Measurements from ENCODE around the gene GH1. TPM values are rescaled to one million over a fixed set of nuclear protein-coding genes. Genes with fewer than 3 reads are reported as not detected.
A peak's percentile ranks its signal among the peaks of the same experiment; 100 is the strongest.

GH1 gene
- total RNA-seq, 1 donor from 2014 or later: not detected

GRCh38 chr17:63955232-63955631 is 36.6 kb upstream of the GH1 start:
- DNase-seq (ENCODE audit: low spot score, unreplicated experiment): no peak
- Mint-ChIP-seq H3K9me3 (ENCODE audit: low read depth) (no peaks in the 10 kb centered on the region), H3K4me3 (ENCODE audit: low read depth) (no peak overlapping the region), H3K27me3 (peaks cover 27% of the 10 kb centered on the region), H3K4me1 (ENCODE audit: low read depth) (no peaks in the 10 kb centered on the region), H3K36me3 (ENCODE audit: insufficient read depth) (no peaks in the 10 kb centered on the region), H3K27ac (no peak overlapping the region)
- TF ChIP-seq, protein P1, sequence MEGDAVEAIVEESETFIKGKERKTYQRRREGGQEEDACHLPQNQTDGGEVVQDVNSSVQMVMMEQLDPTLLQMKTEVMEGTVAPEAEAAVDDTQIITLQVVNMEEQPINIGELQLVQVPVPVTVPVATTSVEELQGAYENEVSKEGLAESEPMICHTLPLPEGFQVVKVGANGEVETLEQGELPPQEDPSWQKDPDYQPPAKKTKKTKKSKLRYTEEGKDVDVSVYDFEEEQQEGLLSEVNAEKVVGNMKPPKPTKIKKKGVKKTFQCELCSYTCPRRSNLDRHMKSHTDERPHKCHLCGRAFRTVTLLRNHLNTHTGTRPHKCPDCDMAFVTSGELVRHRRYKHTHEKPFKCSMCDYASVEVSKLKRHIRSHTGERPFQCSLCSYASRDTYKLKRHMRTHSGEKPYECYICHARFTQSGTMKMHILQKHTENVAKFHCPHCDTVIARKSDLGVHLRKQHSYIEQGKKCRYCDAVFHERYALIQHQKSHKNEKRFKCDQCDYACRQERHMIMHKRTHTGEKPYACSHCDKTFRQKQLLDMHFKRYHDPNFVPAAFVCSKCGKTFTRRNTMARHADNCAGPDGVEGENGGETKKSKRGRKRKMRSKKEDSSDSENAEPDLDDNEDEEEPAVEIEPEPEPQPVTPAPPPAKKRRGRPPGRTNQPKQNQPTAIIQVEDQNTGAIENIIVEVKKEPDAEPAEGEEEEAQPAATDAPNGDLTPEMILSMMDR (IDR thresholded peaks at IDR 0.05; ENCODE audit: unreplicated experiment): no peak

DNA sequence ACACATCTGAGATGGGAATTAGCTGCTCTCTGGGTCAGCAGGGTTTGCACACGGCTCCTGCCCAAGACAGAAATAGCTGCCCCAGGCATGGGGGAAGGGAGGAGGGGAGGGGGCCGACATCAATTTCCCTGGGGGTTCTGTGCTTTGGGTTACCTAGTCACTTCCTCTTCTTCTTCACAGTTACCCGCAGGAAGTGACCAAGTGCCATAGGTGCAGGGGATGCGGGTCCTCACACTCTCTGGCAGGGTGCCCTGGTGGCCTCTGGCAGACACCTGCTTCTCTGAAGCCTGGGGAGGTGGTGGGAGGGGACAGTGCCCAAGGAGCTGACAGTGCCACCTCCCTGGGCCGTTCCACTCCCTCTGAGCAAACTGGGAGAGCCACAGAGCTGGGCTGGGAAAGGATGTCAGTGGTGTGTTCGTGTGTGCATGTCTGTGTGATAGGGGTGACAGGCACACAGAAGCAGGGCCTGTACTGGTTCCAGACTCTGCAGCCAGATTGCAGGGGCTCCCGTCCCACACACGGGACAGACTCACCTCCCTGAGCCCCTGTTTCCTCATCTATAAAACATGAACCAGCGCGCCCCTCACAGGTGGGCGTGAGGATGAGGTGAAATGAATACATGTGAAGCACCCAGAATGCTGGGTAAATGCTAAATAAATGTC is 35.9 kb upstream of the GH1 start:
- no peak for DNase-seq (ENCODE audit: low spot score, unreplicated experiment)
- peaks cover 22% of the 10 kb centered on the region for H3K27me3 Mint-ChIP-seq
- no peaks in the 10 kb centered on the region for H3K36me3 Mint-ChIP-seq (ENCODE audit: insufficient read depth)
- no peaks in the 10 kb centered on the region for H3K4me1 Mint-ChIP-seq (ENCODE audit: low read depth)
- TF ChIP-seq, protein P1 (IDR thresholded peaks at IDR 0.05; ENCODE audit: unreplicated experiment): no peak
- H3K9me3 Mint-ChIP-seq (ENCODE audit: low read depth): no peaks in the 10 kb centered on the region
- no peak overlapping the region for H3K27ac Mint-ChIP-seq
- H3K4me3 Mint-ChIP-seq (ENCODE audit: low read depth): no peak overlapping the region

GRCh38 chr17:63950940-63951907 is 32.6 kb upstream of the GH1 start:
- Mint-ChIP-seq H3K9me3 (ENCODE audit: low read depth) (no peaks in the 10 kb centered on the region), H3K27ac (peak overlapping the region; percentile 53), H3K27me3 (peaks cover 16% of the 10 kb centered on the region), H3K36me3 (ENCODE audit: insufficient read depth) (no peaks in the 10 kb centered on the region), H3K4me3 (ENCODE audit: low read depth) (no peak overlapping the region), H3K4me1 (ENCODE audit: low read depth) (no peaks in the 10 kb centered on the region)
- DNase-seq (ENCODE audit: low spot score, unreplicated experiment): peak; percentile 58
- TF ChIP-seq, protein P1 (IDR thresholded peaks at IDR 0.05; ENCODE audit: unreplicated experiment): peak; percentile 72

DNA sequence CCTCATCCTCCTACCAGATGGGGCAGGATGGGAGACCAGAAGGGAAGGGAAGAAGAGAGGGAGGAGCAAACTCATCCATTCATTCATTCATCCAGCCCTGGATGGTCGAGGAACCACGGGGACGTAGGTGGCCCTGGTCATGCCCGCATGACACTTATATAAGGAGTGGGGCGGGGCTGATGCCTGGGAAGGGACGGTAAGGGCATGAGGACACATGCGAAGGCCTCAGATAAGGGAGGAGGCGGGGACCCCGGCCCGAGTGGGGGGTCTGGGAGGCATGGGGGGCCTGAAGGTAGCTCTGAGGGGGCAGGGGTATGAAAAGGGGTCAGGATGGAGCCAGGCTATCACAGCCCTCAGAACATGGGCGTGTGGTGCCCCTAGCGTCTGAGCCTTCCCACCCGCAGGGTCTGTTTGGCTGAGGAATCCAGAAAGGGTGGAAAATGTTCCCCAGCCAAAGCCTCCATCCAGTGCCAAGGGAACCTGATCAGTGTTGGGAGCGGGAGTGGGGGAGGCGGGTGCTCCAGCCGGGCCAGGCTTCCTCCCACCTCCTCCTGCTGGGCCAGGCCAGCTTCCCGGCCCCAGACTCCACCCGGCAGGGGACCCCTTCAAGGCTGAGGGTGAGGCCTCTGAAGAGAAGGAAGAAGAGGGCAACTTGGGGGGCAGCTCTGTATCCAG is 31.1 kb upstream of the GH1 start:
- TF ChIP-seq, protein P1 (IDR thresholded peaks at IDR 0.05; ENCODE audit: unreplicated experiment): no peak
- Mint-ChIP-seq H3K27me3 (peaks cover 13% of the 10 kb centered on the region), H3K27ac (no peak overlapping the region), H3K9me3 (ENCODE audit: low read depth) (no peaks in the 10 kb centered on the region), H3K4me1 (ENCODE audit: low read depth) (no peaks in the 10 kb centered on the region), H3K36me3 (ENCODE audit: insufficient read depth) (no peaks in the 10 kb centered on the region), H3K4me3 (ENCODE audit: low read depth) (no peak overlapping the region)
- DNase-seq (ENCODE audit: low spot score, unreplicated experiment): no peak

DNA sequence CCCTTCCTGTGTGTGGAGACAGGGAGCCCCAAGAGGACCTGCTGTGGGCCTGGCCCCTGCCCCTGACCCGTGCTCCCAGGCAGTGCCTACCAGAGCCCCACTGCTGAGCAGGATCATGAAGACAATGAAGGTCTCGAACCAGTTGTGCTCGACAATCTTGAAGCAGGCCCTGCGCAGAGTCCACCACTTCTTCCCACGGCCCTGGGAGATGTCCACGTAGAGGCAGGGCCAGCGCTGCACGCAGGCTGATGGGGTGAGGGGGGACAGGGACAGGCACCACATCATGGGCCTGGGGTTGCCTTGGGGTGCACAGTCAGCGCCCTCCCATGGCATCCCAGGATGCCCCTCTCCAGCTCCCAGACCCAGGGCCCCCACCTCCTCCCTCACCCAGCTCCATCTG is 29.9 kb upstream of the GH1 start:
- DNase-seq (ENCODE audit: low spot score, unreplicated experiment): no peak
- Mint-ChIP-seq H3K27me3 (peaks cover 9% of the 10 kb centered on the region), H3K4me1 (ENCODE audit: low read depth) (no peaks in the 10 kb centered on the region), H3K9me3 (ENCODE audit: low read depth) (no peaks in the 10 kb centered on the region), H3K4me3 (ENCODE audit: low read depth) (no peak overlapping the region), H3K36me3 (ENCODE audit: insufficient read depth) (no peaks in the 10 kb centered on the region), H3K27ac (no peak overlapping the region)
- TF ChIP-seq, protein P1 (IDR thresholded peaks at IDR 0.05; ENCODE audit: unreplicated experiment): no peak
